MCF 10A (cell line): ENCODE results near the gene NRARP. TPM values are rescaled to one million over a fixed set of nuclear protein-coding genes. Genes with fewer than 3 reads are reported as not detected.
A peak's percentile ranks its signal among the peaks of the same experiment; 100 is the strongest.

Source experiments
- BruUV-seq: library from RNA; stranded (reverse); fragments of 400-500 nt; replicated peaks from 2 replicates; lab custom pipeline; 2021; lab: Mats Ljungman, UMichigan
- CTCF ChIA-PET: fragments of 300-600 bp; sonication (Branson Sonifier 250); formaldehyde crosslinking; extraction: SDS; loops from one replicate; lab custom pipeline; 2021; ENCODE audit warnings: antibody characterized with exemption, inconsistent platforms; lab: Yijun Ruan, JAX
- POLR2A ChIA-PET: fragments of 300-600, 350-650 bp; sonication (Branson Sonifier 250); formaldehyde crosslinking; extraction: SDS; loops from one replicate; lab custom pipeline; 2020; ENCODE audit warnings: antibody characterized with exemption, inconsistent platforms; lab: Yijun Ruan, JAX
- DNase-seq: peaks from one replicate; pipeline ENCODE4 v3.0.0-alpha.2; 2018; ENCODE audit not compliant: unreplicated experiment
- H3K27ac Mint-ChIP-seq: one replicate; pipeline ENCODE4 v1.8.0; 2022; ENCODE audit warnings: mild to moderate bottlenecking, low read depth, mixed read lengths; ENCODE audit not compliant: unreplicated experiment
- H3K27me3 Mint-ChIP-seq: one replicate; pipeline ENCODE4 v1.8.0; 2022; ENCODE audit warnings: mixed read lengths; ENCODE audit not compliant: insufficient read depth, unreplicated experiment
- H3K36me3 Mint-ChIP-seq: one replicate; pipeline ENCODE4 v1.8.0; 2022; ENCODE audit warnings: mild to moderate bottlenecking, moderate library complexity, mixed read lengths; ENCODE audit not compliant: insufficient read depth, unreplicated experiment
- H3K4me1 Mint-ChIP-seq: one replicate; pipeline ENCODE4 v1.8.0; 2022; ENCODE audit warnings: mixed read lengths; ENCODE audit not compliant: insufficient read depth, unreplicated experiment
- H3K4me3 Mint-ChIP-seq: one replicate; pipeline ENCODE4 v1.8.0; 2022; ENCODE audit warnings: mild to moderate bottlenecking, moderate library complexity, mixed read lengths; ENCODE audit not compliant: unreplicated experiment
- H3K9me3 Mint-ChIP-seq: one replicate; pipeline ENCODE4 v1.8.0; 2022; ENCODE audit warnings: mixed read lengths; ENCODE audit not compliant: unreplicated experiment
- CTCF ChIP-seq: fragments of 200-600 bp; IDR thresholded peaks from one replicate; pipeline ENCODE4 v1.8.0; 2022; ENCODE audit warnings: antibody characterized with exemption, mild to moderate bottlenecking; ENCODE audit not compliant: unreplicated experiment
- intact Hi-C: fragments of 100-400 bp; cut with micrococcal nuclease; formaldehyde crosslinking; loops from 2 replicates; pipeline ENCODE4 v1.14.1; 2022
- total RNA-seq: library from RNA; stranded (reverse); gene quantifications from 2 replicates; pipeline ENCODE4 v1.2.3, GENCODE V29; 2022

NRARP gene
- total RNA-seq, 1 experiment from 2014 or later, result 1.4 TPM

GRCh38 chr9:137256856-137257255 lies 45.2 kb downstream of the NRARP start:
- no peak overlapping the region for H3K27ac Mint-ChIP-seq
- POLR2A ChIA-PET, result interaction anchor here (1.8 to 5.6 kb wide), 2 partner anchors 13 to 33 kb away, joined by 6 to 118 read pairs; partner anchors contain the start of gene TUBB4B
- CTCF ChIA-PET, result interaction anchor here (0.6 to 1.3 kb wide), 7 partner anchors 10 to 562 kb away, joined by 3 to 13 read pairs (median 5); no protein-coding TSS in a partner anchor

GRCh38 chr9:137256362-137256761 lies 45.7 kb downstream of the NRARP start:
- POLR2A ChIA-PET, result interaction anchor here (1.5 to 5.6 kb wide), 3 partner anchors 13 to 56 kb away, joined by 4 to 118 read pairs (median 6); partner anchors contain the start of genes TPRN and TUBB4B
- H3K36me3 Mint-ChIP-seq, result peaks cover 49% of the 10 kb centered on the region

More at GRCh38 chr9:137256856-137257255, 45.2 kb downstream of the NRARP start:
- no TSS peak for BruUV-seq
- H3K36me3 Mint-ChIP-seq, result peaks cover 54% of the 10 kb centered on the region
- H3K27me3 Mint-ChIP-seq, result no peaks in the 10 kb centered on the region
- H3K4me1 Mint-ChIP-seq, result peaks cover 4% of the 10 kb centered on the region
- intact Hi-C loops, result no loop called here
- H3K9me3 Mint-ChIP-seq, result no peaks in the 10 kb centered on the region
- no peak for TF ChIP-seq CTCF
- peak overlapping the region; percentile 82 for H3K4me3 Mint-ChIP-seq
- no peak for DNase-seq

GRCh38 chr9:137255448-137256114 lies 46.5 kb downstream of the NRARP start:
- H3K9me3 Mint-ChIP-seq, result no peaks in the 10 kb centered on the region
- ChIA-PET POLR2A (interaction anchor here (1.0 to 5.6 kb wide), 8 partner anchors 12 to 169 kb away, joined by 3 to 118 read pairs (median 5); partner anchors contain the start of genes MAN1B1, TOR4A, TPRN and TUBB4B), CTCF (interaction anchor here (0.8 to 2.2 kb wide), 8 partner anchors 9 to 137 kb away, joined by 4 to 13 read pairs (median 6); partner anchors contain the start of gene TOR4A)
- H3K4me3 Mint-ChIP-seq, result peak overlapping the region; percentile 82
- peaks cover 43% of the 10 kb centered on the region for H3K36me3 Mint-ChIP-seq
- TF ChIP-seq CTCF, result no peak
- no peak overlapping the region for H3K27ac Mint-ChIP-seq
- no TSS peak for BruUV-seq
- peak; percentile 20 for DNase-seq
- no peaks in the 10 kb centered on the region for H3K4me1 Mint-ChIP-seq
- intact Hi-C loops, result no loop called here
- no peaks in the 10 kb centered on the region for H3K27me3 Mint-ChIP-seq

More at GRCh38 chr9:137256362-137256761, 45.7 kb downstream of the NRARP start:
- intact Hi-C loops, result no loop called here
- peak overlapping the region; percentile 82 for H3K4me3 Mint-ChIP-seq
- TF ChIP-seq CTCF, result no peak
- no peaks in the 10 kb centered on the region for H3K9me3 Mint-ChIP-seq
- H3K4me1 Mint-ChIP-seq, result no peaks in the 10 kb centered on the region
- DNase-seq, result no peak
- no peaks in the 10 kb centered on the region for H3K27me3 Mint-ChIP-seq
- no TSS peak for BruUV-seq
- H3K27ac Mint-ChIP-seq, result no peak overlapping the region
- CTCF ChIA-PET, result interaction anchor here (0.6 to 1.3 kb wide), 8 partner anchors 9 to 562 kb away, joined by 3 to 13 read pairs (median 4); no protein-coding TSS in a partner anchor
